ENCODE data around the gene PIK3C3.

PIK3C3 gene

GRCh38 chr18:41954827-41955613, at the start of gene PIK3C3:
Gene PIK3C3, plus strand, starts transcription at chr18:41955234. Its CDS starts 58 bp downstream, at chr18:41955292.
- no peak for TF ChIP-seq CTCF (IDR thresholded peaks at IDR 0.05; ENCODE audit: low read depth, low read length)
- Histone ChIP-seq H3K9me3 (ENCODE audit: severe bottlenecking) (no peaks in the 10 kb centered on the region), H3K27ac (peak within 1 kb of the TSS; percentile 72), H3K27me3 (ENCODE audit: insufficient read depth, low read depth, severe bottlenecking) (no peaks in the 10 kb centered on the region), H3K4me3 (ENCODE audit: low read depth, low read length) (peak within 1 kb of the TSS; percentile 92), H3K36me3 (peaks cover 18% of the 10 kb centered on the region)
- peak; percentile 96 for DNase-seq

- Histone ChIP-seq H3K27ac (no peak overlapping the region), H3K27me3 (ENCODE audit: insufficient read depth, low read depth, severe bottlenecking) (no peaks in the 10 kb centered on the region), H3K4me3 (ENCODE audit: low read depth, low read length) (peak overlapping the region; percentile 14), H3K36me3 (no peaks in the 10 kb centered on the region), H3K9me3 (ENCODE audit: severe bottlenecking) (no peaks in the 10 kb centered on the region)
- no peak for TF ChIP-seq CTCF (IDR thresholded peaks at IDR 0.05; ENCODE audit: low read depth, low read length)
- peak; percentile 75 for DNase-seq
Measured at GRCh38 chr18:41905786-41906527, 49.1 kb upstream of the PIK3C3 start.

- no peak for DNase-seq
- no peak overlapping the region for H3K27ac ChIP-seq
- peak; percentile 16; the same call in 1 of the 2 replicates for TF ChIP-seq CTCF (IDR thresholded peaks at IDR 0.05; ENCODE audit: low read depth, low read length)
- no peaks in the 10 kb centered on the region for H3K36me3 ChIP-seq
- peak overlapping the region; percentile 14 for H3K4me3 ChIP-seq (ENCODE audit: low read depth, low read length)
- H3K27me3 ChIP-seq (ENCODE audit: insufficient read depth, low read depth, severe bottlenecking), result no peaks in the 10 kb centered on the region
- H3K9me3 ChIP-seq (ENCODE audit: severe bottlenecking), result no peaks in the 10 kb centered on the region
Measured at GRCh38 chr18:41906528-41907146, 48.4 kb upstream of the PIK3C3 start.

GRCh38 chr18:41917181-41917580, 37.9 kb upstream of the PIK3C3 start:
- DNase-seq, result no peak
- H3K4me3 ChIP-seq (ENCODE audit: low read depth, low read length), result no peak overlapping the region
- TF ChIP-seq CTCF (IDR thresholded peaks at IDR 0.05; ENCODE audit: low read depth, low read length), result no peak

GRCh38 chr18:41921770-41922169, 33.3 kb upstream of the PIK3C3 start:
- H3K4me3 ChIP-seq (ENCODE audit: low read depth, low read length), result no peak overlapping the region
- no peak for TF ChIP-seq CTCF (IDR thresholded peaks at IDR 0.05; ENCODE audit: low read depth, low read length)
- no peaks in the 10 kb centered on the region for H3K27me3 ChIP-seq (ENCODE audit: insufficient read depth, low read depth, severe bottlenecking)
- H3K36me3 ChIP-seq, result no peaks in the 10 kb centered on the region
- no peak overlapping the region for H3K27ac ChIP-seq
- no peak for DNase-seq
- no peaks in the 10 kb centered on the region for H3K9me3 ChIP-seq (ENCODE audit: severe bottlenecking)

More at GRCh38 chr18:41917181-41917580, 37.9 kb upstream of the PIK3C3 start:
- Histone ChIP-seq H3K27me3 (ENCODE audit: insufficient read depth, low read depth, severe bottlenecking) (no peaks in the 10 kb centered on the region), H3K9me3 (ENCODE audit: severe bottlenecking) (no peaks in the 10 kb centered on the region), H3K36me3 (no peaks in the 10 kb centered on the region), H3K27ac (no peak overlapping the region)
